ENCODE measurements around the gene MYL10. TPM values are rescaled to one million over a fixed set of nuclear protein-coding genes. Genes with fewer than 3 reads are reported as not detected.

Gene MYL10
- polyA plus RNA-seq, 2 of the 4 experiments (the other 2 are of a cell fraction), result not detected

DNA sequence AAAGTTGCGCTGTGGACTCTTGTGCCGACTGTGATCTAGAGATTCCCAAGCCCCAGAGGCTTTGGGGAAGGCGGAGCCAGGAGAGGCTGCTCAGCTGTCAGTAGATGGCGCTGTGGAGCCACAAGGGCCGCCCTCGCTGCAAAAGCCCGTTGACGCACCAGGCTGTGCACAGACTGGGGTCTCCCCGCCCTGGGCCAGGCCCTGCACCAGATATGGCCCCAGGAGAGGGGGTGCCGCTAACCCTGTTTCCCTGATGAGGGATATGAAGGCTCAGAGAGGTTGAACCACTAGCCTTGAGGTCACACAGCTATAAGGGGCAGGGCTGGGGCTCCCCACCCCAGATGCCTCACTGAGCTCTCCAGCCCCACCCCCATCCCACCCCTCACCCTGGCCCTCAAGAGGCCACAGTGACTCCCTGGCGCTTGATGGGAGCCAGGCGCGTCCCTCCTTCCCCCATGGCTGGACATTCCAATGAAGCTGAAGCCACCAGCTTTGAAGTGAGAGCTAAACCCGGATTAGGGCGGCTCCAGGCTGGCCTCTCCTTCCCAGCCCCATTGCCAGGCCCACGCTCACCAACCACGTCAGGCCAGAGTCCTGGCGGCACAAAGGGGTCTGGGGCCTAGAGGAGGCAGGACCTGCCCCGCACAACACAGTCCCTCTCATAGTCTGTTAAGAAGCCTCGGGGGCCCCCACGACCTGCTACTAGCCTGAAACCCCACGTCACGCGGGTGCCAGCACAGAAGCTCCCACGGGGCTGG, 26.4 kb downstream of the MYL10 start:
- DNase-seq (ENCODE audit: low read depth in 1 of 2, low spot score in 1 of 2) (peak; percentile 72 to 78), ATAC-seq (peak; percentile 95 to 99), FAIRE-seq (no peak)
- Histone ChIP-seq H3K4me3 (no peak overlapping the region), H3K27ac (peak overlapping the region; percentile 57 to 81; a peak in 4 of 6 replicates), H3K9me3 (no peaks in the 10 kb centered on the region), H3K4me1 (peaks cover 6% of the 10 kb centered on the region), H3K4me2 (peak overlapping the region; percentile 64)
- POLR2A ChIA-PET, result interaction anchor here (0.7 to 1.0 kb wide), 2 partner anchors 78 to 681 kb away, joined by 3 to 5 read pairs; no protein-coding TSS in a partner anchor
- WGBS (ENCODE audit: missing lambda C conversion rate), result 58% methylated on average over 13 of the region's 25 CpGs
- TF ChIP-seq HDAC2 (IDR thresholded peaks at IDR 0.05) (no peak), RARB (CRISPR knock-in tag; IDR thresholded peaks at IDR 0.05) (no peak), SMC3 (IDR thresholded peaks at IDR 0.05) (peak; percentile 88), BHLHE40 (IDR thresholded peaks at IDR 0.05; ENCODE audit: low read depth, low read length) (no peak), RAD21 (conservative IDR thresholded peaks at IDR 0.05 in 1 of 2, IDR thresholded peaks at IDR 0.05 in 1 of 2) (peak; percentile 94 to 95), RCOR1 (IDR thresholded peaks at IDR 0.05; ENCODE audit: low read depth, low read length) (no peak), MAZ (IDR thresholded peaks at IDR 0.05; ENCODE audit: borderline replicate concordance, low read depth, low read length) (no peak), ESRRA (IDR thresholded peaks at IDR 0.05; ENCODE audit: borderline replicate concordance, low read length) (no peak)
- TF ChIP-seq, protein P1, sequence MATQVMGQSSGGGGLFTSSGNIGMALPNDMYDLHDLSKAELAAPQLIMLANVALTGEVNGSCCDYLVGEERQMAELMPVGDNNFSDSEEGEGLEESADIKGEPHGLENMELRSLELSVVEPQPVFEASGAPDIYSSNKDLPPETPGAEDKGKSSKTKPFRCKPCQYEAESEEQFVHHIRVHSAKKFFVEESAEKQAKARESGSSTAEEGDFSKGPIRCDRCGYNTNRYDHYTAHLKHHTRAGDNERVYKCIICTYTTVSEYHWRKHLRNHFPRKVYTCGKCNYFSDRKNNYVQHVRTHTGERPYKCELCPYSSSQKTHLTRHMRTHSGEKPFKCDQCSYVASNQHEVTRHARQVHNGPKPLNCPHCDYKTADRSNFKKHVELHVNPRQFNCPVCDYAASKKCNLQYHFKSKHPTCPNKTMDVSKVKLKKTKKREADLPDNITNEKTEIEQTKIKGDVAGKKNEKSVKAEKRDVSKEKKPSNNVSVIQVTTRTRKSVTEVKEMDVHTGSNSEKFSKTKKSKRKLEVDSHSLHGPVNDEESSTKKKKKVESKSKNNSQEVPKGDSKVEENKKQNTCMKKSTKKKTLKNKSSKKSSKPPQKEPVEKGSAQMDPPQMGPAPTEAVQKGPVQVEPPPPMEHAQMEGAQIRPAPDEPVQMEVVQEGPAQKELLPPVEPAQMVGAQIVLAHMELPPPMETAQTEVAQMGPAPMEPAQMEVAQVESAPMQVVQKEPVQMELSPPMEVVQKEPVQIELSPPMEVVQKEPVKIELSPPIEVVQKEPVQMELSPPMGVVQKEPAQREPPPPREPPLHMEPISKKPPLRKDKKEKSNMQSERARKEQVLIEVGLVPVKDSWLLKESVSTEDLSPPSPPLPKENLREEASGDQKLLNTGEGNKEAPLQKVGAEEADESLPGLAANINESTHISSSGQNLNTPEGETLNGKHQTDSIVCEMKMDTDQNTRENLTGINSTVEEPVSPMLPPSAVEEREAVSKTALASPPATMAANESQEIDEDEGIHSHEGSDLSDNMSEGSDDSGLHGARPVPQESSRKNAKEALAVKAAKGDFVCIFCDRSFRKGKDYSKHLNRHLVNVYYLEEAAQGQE (IDR thresholded peaks at IDR 0.05), result no peak
- TF ChIP-seq, protein P2, sequence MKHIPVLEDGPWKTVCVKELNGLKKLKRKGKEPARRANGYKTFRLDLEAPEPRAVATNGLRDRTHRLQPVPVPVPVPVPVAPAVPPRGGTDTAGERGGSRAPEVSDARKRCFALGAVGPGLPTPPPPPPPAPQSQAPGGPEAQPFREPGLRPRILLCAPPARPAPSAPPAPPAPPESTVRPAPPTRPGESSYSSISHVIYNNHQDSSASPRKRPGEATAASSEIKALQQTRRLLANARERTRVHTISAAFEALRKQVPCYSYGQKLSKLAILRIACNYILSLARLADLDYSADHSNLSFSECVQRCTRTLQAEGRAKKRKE (CRISPR knock-in tag; IDR thresholded peaks at IDR 0.05; ENCODE audit: low read depth), result no peak
- TF ChIP-seq, protein P3, sequence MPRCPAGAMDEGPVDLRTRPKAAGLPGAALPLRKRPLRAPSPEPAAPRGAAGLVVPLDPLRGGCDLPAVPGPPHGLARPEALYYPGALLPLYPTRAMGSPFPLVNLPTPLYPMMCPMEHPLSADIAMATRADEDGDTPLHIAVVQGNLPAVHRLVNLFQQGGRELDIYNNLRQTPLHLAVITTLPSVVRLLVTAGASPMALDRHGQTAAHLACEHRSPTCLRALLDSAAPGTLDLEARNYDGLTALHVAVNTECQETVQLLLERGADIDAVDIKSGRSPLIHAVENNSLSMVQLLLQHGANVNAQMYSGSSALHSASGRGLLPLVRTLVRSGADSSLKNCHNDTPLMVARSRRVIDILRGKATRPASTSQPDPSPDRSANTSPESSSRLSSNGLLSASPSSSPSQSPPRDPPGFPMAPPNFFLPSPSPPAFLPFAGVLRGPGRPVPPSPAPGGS (IDR thresholded peaks at IDR 0.05), result no peak
- TF ChIP-seq, protein P4, sequence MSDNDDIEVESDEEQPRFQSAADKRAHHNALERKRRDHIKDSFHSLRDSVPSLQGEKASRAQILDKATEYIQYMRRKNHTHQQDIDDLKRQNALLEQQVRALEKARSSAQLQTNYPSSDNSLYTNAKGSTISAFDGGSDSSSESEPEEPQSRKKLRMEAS (IDR thresholded peaks at IDR 0.05), result 0 out of 2 replicates have a peak, but pooled peaks have one; percentile 20
- TF ChIP-seq, protein P5, sequence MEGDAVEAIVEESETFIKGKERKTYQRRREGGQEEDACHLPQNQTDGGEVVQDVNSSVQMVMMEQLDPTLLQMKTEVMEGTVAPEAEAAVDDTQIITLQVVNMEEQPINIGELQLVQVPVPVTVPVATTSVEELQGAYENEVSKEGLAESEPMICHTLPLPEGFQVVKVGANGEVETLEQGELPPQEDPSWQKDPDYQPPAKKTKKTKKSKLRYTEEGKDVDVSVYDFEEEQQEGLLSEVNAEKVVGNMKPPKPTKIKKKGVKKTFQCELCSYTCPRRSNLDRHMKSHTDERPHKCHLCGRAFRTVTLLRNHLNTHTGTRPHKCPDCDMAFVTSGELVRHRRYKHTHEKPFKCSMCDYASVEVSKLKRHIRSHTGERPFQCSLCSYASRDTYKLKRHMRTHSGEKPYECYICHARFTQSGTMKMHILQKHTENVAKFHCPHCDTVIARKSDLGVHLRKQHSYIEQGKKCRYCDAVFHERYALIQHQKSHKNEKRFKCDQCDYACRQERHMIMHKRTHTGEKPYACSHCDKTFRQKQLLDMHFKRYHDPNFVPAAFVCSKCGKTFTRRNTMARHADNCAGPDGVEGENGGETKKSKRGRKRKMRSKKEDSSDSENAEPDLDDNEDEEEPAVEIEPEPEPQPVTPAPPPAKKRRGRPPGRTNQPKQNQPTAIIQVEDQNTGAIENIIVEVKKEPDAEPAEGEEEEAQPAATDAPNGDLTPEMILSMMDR (IDR thresholded peaks at IDR 0.05), result peak; percentile 95
- CTCF ChIA-PET, result interaction anchor here (0.5 to 5.2 kb wide), 62 partner anchors 8 to 715 kb away, joined by 3 to 37 read pairs (median 4); no protein-coding TSS in a partner anchor

DNA sequence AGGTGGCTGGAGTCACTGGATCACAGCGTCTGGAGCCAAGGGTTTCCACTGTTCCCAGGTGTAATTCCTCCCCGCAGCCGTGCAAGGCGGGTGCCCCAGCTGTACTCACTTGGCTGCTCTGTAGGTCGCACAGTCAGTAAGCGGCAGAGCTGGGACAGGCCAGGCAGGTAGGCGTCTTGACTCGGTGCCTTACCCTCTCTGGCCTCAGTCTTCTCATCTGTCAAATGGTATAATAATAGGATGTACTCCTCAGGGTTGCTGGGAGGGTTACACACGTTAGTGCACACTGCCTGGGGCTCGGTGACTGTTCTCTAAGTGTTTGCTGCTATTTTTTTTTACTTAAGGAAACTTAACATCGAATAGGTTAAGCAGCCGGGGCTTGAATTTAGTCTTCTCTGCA, 27.0 kb downstream of the MYL10 start:
- Histone ChIP-seq H3K4me3 (no peak overlapping the region), H3K4me1 (peaks cover 6% of the 10 kb centered on the region), H3K4me2 (peak overlapping the region; percentile 64; the same call in 2 of the 3 replicates), H3K27ac (no peak overlapping the region), H3K9me3 (no peaks in the 10 kb centered on the region)
- DNase-seq (ENCODE audit: low read depth in 1 of 2, low spot score in 1 of 2), result no peak
- CTCF ChIA-PET, result interaction anchor here (0.5 to 5.2 kb wide), 43 partner anchors 9 to 716 kb away, joined by 3 to 37 read pairs (median 4); no protein-coding TSS in a partner anchor
- ATAC-seq, result peak; percentile 11 to 43; a peak in 4 of 6 replicates
- no peak for TF ChIP-seq ZNF302 (CRISPR knock-in tag; IDR thresholded peaks at IDR 0.05)
- FAIRE-seq, result no peak
- WGBS (ENCODE audit: missing lambda C conversion rate), result 41% methylated on average over 12 of the region's 12 CpGs
- POLR2A ChIA-PET, result no interaction called here

Measured in A549 (cell line).